ENCODE measurements around the gene PPIP5K2. TPM values are rescaled to one million over a fixed set of nuclear protein-coding genes. Genes with fewer than 3 reads are reported as not detected.

PPIP5K2 gene
- total and polyA plus RNA-seq, 2 donors (not counting 3 experiments of a cell fraction or from before 2014, with no cell fraction given), result 20.8 to 69.4 TPM

GRCh38 chr5:103249068-103249467, 129.0 kb downstream of the PPIP5K2 start:
- Histone ChIP-seq H3K27ac (ENCODE audit: insufficient read depth, low read depth, low read length) (no peak overlapping the region), H3K27me3 (ENCODE audit: control insufficient read depth in 2 of 2, insufficient read depth in 2 of 2, low read length in 2 of 2) (peaks cover 0 to 9% of the 10 kb centered on the region in 2 experiments), H3K9me1 (replicated peaks; ENCODE audit: control insufficient read depth, extremely low read depth, insufficient read depth, low read length) (no peaks in the 10 kb centered on the region), H4K20me1 (replicated peaks; ENCODE audit: control insufficient read depth, extremely low read depth, insufficient read depth, low read length) (no peaks in the 10 kb centered on the region), H3K36me3 (ENCODE audit: control insufficient read depth in 2 of 2, extremely low read depth in 1 of 2, insufficient read depth in 2 of 2, low read length in 2 of 2) (no peaks in the 10 kb centered on the region), H3K79me2 (ENCODE audit: control insufficient read depth, insufficient read depth, low read length) (no peaks in the 10 kb centered on the region), H3K9ac (replicated peaks; ENCODE audit: extremely low read depth, insufficient read depth, low read length) (no peak overlapping the region), H3K4me1 (ENCODE audit: control insufficient read depth, extremely low read depth, insufficient read depth, low read length) (no peaks in the 10 kb centered on the region), H3K4me3 (replicated peaks in 1 of 3; ENCODE audit: insufficient read depth in 1 of 3, low read depth in 1 of 3, low read length in 3 of 3) (no peak overlapping the region), H3K4me2 (ENCODE audit: insufficient read depth, low read length) (no peak overlapping the region), H2AFZ (ENCODE audit: low read depth, low read length) (no peak overlapping the region), H3K9me3 (replicated peaks; ENCODE audit: control insufficient read depth, insufficient read depth, low read length) (no peaks in the 10 kb centered on the region)
- BruUV-seq (replicated peaks), result no TSS peak
- CTCF ChIA-PET, result no interaction called here
- no peak for DNase-seq (ENCODE audit: low read depth, low spot score)
- intact Hi-C loops (cut with micrococcal nuclease), result no loop called here
- dilution Hi-C loops (cut with MboI; ENCODE audit: extremely low pct_ligation_motif_present, low sequenced_read_pairs), result no loop called here
- no peak for FAIRE-seq
- TF ChIP-seq JUN (IDR thresholded peaks at IDR 0.05; ENCODE audit: borderline replicate concordance, insufficient read depth, insufficient read length, low read depth) (no peak), MYC (IDR thresholded peaks at IDR 0.05; ENCODE audit: low read depth, low read length) (no peak), FOS (IDR thresholded peaks at IDR 0.05; ENCODE audit: borderline replicate concordance, insufficient read depth, low read length) (no peak), POLR2AphosphoS5 (IDR thresholded peaks at IDR 0.05; ENCODE audit: insufficient read depth, low read depth, low read length) (no peak), POLR2A (IDR thresholded peaks at IDR 0.05; ENCODE audit: low read depth, low read length) (no peak), EZH2 (IDR thresholded peaks at IDR 0.05; ENCODE audit: borderline replicate concordance, low read depth, low read length, severe bottlenecking) (no peak), GATA2 (IDR thresholded peaks at IDR 0.05; ENCODE audit: insufficient read depth, insufficient read length, low read depth, low read length) (no peak), MAX (IDR thresholded peaks at IDR 0.05; ENCODE audit: insufficient read depth, insufficient read length) (no peak), CTCF (IDR thresholded peaks at IDR 0.05; ENCODE audit: extremely low read depth in 1 of 2, insufficient read depth in 1 of 2, low read depth in 1 of 2, low read length in 2 of 2) (no peak)
- POLR2A ChIA-PET, result no interaction called here
